Measurements from ENCODE around the gene PLD3. TPM values are rescaled to one million over a fixed set of nuclear protein-coding genes. Genes with fewer than 3 reads are reported as not detected.
A peak's percentile ranks its signal among the peaks of the same experiment; 100 is the strongest.
"Not testable (repeated sequence)": the region's sequence is repeated elsewhere in the genome, so short reads cannot be mapped to it uniquely, and the experiment has no call there.

PLD3 gene
- total RNA-seq, 4 donors from 2014 or later = 61.9 to 210 (median 162) TPM

DNA sequence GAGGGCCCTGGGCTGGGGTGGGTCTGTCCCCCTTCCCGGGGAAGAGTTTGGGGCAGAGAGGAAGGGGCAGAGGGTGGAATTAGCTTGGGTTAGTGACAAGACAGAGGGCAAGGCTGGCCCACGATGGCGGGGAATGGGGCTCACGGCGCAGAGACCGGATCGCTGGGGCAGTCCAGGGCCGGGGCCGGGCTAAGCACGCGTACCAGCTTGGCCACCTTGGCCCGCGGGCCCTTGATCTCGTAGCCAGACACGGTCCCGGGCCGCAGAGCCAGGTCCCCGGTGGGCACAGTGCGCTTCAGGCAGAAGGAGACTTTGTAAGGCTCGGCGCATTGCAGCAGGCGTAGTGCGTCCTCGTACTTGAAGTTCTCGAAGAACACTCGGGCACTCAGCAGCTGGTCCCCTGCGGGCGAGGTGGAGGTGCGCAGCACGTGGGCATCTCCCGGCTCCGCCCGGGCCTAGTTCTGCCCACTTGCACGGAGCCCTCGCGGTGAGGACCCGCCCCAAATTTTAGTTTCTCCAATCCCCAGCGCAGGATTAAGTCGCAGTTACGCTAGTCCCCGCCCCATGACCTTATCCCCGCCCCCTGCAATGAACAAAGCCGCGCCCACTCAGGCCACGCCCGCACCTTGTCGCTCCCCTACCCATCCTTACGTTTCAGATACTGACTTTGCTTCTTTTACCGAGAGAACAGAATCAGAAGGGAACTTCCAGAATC lies 50.1 kb downstream of the PLD3 start:
- Histone ChIP-seq H3K4me3 (no peak overlapping the region), H3K9me3 (no peaks in the 10 kb centered on the region), H3K27me3 (no peaks in the 10 kb centered on the region), H3K4me1 (peaks cover 0 to 11% (median 2%) of the 10 kb centered on the region in 4 donors), H3K27ac (peak overlapping the region in 2 of 4 donors; percentile 38 to 42), H3K36me3 (no peaks in the 10 kb centered on the region)
- peak; percentile 42 to 79 (median 76) for DNase-seq
- TF ChIP-seq, protein P1, sequence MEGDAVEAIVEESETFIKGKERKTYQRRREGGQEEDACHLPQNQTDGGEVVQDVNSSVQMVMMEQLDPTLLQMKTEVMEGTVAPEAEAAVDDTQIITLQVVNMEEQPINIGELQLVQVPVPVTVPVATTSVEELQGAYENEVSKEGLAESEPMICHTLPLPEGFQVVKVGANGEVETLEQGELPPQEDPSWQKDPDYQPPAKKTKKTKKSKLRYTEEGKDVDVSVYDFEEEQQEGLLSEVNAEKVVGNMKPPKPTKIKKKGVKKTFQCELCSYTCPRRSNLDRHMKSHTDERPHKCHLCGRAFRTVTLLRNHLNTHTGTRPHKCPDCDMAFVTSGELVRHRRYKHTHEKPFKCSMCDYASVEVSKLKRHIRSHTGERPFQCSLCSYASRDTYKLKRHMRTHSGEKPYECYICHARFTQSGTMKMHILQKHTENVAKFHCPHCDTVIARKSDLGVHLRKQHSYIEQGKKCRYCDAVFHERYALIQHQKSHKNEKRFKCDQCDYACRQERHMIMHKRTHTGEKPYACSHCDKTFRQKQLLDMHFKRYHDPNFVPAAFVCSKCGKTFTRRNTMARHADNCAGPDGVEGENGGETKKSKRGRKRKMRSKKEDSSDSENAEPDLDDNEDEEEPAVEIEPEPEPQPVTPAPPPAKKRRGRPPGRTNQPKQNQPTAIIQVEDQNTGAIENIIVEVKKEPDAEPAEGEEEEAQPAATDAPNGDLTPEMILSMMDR (IDR thresholded peaks at IDR 0.05) = no peak
- TF ChIP-seq POLR2A (IDR thresholded peaks at IDR 0.05) = no peak

DNA sequence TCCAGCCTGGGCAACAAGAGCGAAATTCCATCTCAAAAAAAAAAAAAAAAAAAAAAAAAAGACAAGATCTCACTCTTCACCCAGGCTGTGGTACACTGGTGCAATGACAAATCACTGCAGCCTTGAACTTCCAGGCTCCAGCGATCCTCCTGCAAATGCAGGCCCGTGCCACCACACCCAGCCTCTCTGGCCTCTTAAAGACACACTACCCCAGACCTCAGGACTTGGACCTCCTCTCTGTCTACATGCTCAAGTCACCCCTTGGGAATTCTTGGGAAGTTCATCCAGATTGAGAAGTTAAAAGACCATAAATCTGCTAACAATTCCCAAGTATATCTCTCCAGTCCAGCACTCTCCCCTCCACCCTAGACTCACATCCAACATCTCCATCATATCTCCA lies 52.1 kb downstream of the PLD3 start:
- Histone ChIP-seq H3K9me3 (no peaks in the 10 kb centered on the region), H3K36me3 (no peaks in the 10 kb centered on the region), H3K27me3 (no peaks in the 10 kb centered on the region), H3K27ac (no peak overlapping the region), H3K4me3 (no peak overlapping the region), H3K4me1 (peaks cover 0 to 11% (median 2%) of the 10 kb centered on the region in 4 donors)
- no peak for DNase-seq
- TF ChIP-seq, protein P1 (IDR thresholded peaks at IDR 0.05) = no peak
- TF ChIP-seq POLR2A (IDR thresholded peaks at IDR 0.05) = no peak

GRCh38 chr19:40403262-40403984 lies 54.9 kb downstream of the PLD3 start:
- TF ChIP-seq POLR2A (IDR thresholded peaks at IDR 0.05) = peak in 1 of 2 donors; percentile 33
- TF ChIP-seq, protein P1 (IDR thresholded peaks at IDR 0.05) = peak in 4 of 6 experiments; percentile 8 to 27 (median 14)

DNA sequence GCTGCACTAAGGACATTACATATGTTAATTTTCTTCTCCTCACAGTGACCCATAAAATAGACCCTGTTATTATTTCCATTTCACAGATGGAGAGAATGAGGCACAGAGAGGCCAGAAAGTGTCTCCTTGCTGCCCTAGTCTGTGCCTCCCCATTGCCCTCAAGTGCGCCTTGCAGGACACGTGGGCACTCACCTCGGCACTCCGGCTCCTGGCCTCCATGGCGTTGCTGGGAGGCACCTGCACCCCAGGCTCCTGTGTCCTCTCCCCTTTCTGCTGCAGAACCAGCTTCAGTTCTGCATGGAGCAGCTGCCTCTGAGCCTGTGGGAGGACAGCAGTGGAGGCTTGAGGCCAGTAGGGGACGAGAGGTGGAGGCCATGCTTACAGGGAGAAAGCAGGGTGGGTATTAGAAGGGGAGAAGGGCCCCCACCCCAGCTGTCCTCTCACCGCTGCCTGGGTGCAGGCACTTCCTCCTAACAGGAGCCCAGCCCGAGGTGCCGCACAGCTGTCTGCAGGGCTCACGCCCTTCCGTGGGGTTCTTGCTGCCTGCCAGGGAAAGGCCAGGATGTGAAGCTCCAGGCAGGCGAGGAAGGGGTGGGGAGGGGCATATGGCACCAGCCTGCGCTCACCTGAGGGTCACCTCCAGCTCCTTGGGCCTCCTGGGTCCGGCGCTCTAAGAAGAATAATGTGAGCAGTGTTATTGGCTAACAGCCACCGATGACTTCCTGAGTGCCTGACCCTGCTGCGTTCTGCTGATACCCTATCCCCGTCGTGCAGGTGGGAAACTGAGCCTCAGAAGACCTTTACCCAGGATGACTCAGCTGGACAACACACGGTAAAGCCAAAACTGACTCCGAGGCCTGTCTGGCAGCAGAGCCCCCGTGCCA lies 59.5 kb downstream of the PLD3 start:
- Histone ChIP-seq H3K27me3 (no peaks in the 10 kb centered on the region), H3K36me3 (no peaks in the 10 kb centered on the region), H3K9me3 (no peaks in the 10 kb centered on the region), H3K4me1 (peaks cover 0 to 4% (median 1%) of the 10 kb centered on the region in 4 donors), H3K4me3 (no peak overlapping the region), H3K27ac (peak overlapping the region in 1 of 4 donors; percentile 32)
- no peak for TF ChIP-seq POLR2A (IDR thresholded peaks at IDR 0.05)
- TF ChIP-seq, protein P1 (IDR thresholded peaks at IDR 0.05) = no peak
- peak in 1 of 3 donors; percentile 56 for DNase-seq

More at GRCh38 chr19:40403262-40403984, 54.9 kb downstream of the PLD3 start:
- DNase-seq = peak; percentile 94 to 97 (median 94)
- H3K9me3 ChIP-seq = no peaks in the 10 kb centered on the region
- no peaks in the 10 kb centered on the region for H3K36me3 ChIP-seq
- H3K4me3 ChIP-seq = peak overlapping the region; percentile 66 to 77 (median 70)
- H3K27ac ChIP-seq = peak overlapping the region; percentile 73 to 88 (median 84)
- no peaks in the 10 kb centered on the region for H3K27me3 ChIP-seq
- H3K4me1 ChIP-seq = peaks cover 0 to 9% (median 2%) of the 10 kb centered on the region in 4 donors

- DNase-seq, H3K4me1 ChIP-seq, H3K9me3 ChIP-seq, H3K4me3 ChIP-seq, H3K27ac ChIP-seq, H3K27me3 ChIP-seq, H3K36me3 ChIP-seq: not testable (repeated sequence)
These were observed 60.1 kb downstream of the PLD3 start for GRCh38 chr19:40408598-40408925.
